Measurements from ENCODE around the gene ZNF532. TPM values are rescaled to one million over a fixed set of nuclear protein-coding genes. Genes with fewer than 3 reads are reported as not detected.

Gene ZNF532
- total RNA-seq, 1 experiment from 2014 or later, result 118 TPM

DNA sequence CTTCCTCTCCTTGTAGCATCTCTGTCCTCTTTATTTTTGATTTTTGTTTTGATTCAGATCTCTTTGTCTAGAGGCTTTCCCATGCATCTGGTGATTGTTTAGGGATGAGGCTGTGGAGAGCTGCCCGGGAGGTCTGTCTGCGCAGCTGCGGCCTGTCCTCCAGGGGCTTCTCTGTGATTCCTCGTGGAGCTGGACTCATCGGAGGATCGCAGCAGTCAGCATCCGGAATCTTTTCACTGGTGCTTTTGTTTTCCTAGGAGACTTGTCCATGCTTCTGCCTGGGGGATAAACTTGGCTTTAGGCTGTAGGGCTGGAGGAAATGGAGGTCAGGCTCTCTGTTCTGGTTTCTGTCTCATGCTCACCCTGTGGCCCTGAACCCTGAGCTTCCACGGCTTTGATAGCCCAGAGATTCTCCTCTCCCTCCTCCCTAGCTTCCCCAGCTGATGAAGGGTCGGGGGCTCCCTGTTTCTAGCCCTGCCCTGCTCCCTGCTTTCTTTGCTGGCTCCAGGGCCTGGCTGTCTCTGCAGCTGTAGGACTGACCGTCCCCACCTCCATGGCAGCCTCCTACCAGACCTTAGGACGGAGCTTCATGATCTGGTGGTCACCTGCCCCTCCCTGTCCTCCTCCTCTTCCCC, 35.5 kb downstream of the ZNF532 start:
- CTCF ChIA-PET, result no interaction called here
- no peak overlapping the region for H3K27ac ChIP-seq (ENCODE audit: low read depth, low read length, poor library complexity, severe bottlenecking)

GRCh38 chr18:58901143-58901542, 36.5 kb downstream of the ZNF532 start:
- intact Hi-C loops (cut with micrococcal nuclease; ENCODE audit: unreplicated experiment), result no loop called here
- DNase-seq (ENCODE audit: low spot score), result no peak
- no peak overlapping the region for H3K4me3 ChIP-seq (ENCODE audit: low read depth, low read length, poor library complexity, severe bottlenecking)
- H3K36me3 ChIP-seq (ENCODE audit: insufficient read depth, low read length, poor library complexity, severe bottlenecking), result peaks cover 42% of the 10 kb centered on the region
- ChIA-PET CTCF (no interaction called here), POLR2A (ENCODE audit: low non-redundant PET) (no interaction called here)
- H3K27ac ChIP-seq (ENCODE audit: low read depth, low read length, poor library complexity, severe bottlenecking), result no peak overlapping the region
- H3K4me1 ChIP-seq (ENCODE audit: insufficient read depth, low read length, poor library complexity, severe bottlenecking), result peaks cover 4% of the 10 kb centered on the region
- H3K27me3 ChIP-seq (replicated peaks; ENCODE audit: insufficient read depth, low read depth, low read length, poor library complexity), result no peaks in the 10 kb centered on the region
- no peaks in the 10 kb centered on the region for H3K9me3 ChIP-seq (ENCODE audit: low read depth, low read length, poor library complexity, severe bottlenecking)
- TF ChIP-seq EZH2 (IDR thresholded peaks at IDR 0.05; ENCODE audit: borderline replicate concordance, low read depth, low read length, poor library complexity, severe bottlenecking), result no peak
- TF ChIP-seq CTCF (conservative IDR thresholded peaks at IDR 0.05; ENCODE audit: low read depth, low read length), result no peak
- no TSS peak for BruUV-seq (replicated peaks)

More for the DNA sequence above, 35.5 kb downstream of the ZNF532 start:
- Histone ChIP-seq H3K4me1 (ENCODE audit: insufficient read depth, low read length, poor library complexity, severe bottlenecking) (peaks cover 5% of the 10 kb centered on the region), H3K36me3 (ENCODE audit: insufficient read depth, low read length, poor library complexity, severe bottlenecking) (peaks cover 36% of the 10 kb centered on the region), H3K4me3 (ENCODE audit: low read depth, low read length, poor library complexity, severe bottlenecking) (no peak overlapping the region), H3K27me3 (replicated peaks; ENCODE audit: insufficient read depth, low read depth, low read length, poor library complexity) (no peaks in the 10 kb centered on the region), H3K9me3 (ENCODE audit: low read depth, low read length, poor library complexity, severe bottlenecking) (no peaks in the 10 kb centered on the region)
- TF ChIP-seq EZH2 (IDR thresholded peaks at IDR 0.05; ENCODE audit: borderline replicate concordance, low read depth, low read length, poor library complexity, severe bottlenecking) (no peak), CTCF (conservative IDR thresholded peaks at IDR 0.05; ENCODE audit: low read depth, low read length) (no peak)
- no TSS peak for BruUV-seq (replicated peaks)
- POLR2A ChIA-PET (ENCODE audit: low non-redundant PET), result interaction anchor here (0.6 kb wide), 1 partner anchor 1197 kb away, joined by 5 read pairs; no protein-coding TSS in a partner anchor
- intact Hi-C loops (cut with micrococcal nuclease; ENCODE audit: unreplicated experiment), result no loop called here
- no peak for DNase-seq (ENCODE audit: low spot score)

- H3K4me1 ChIP-seq (ENCODE audit: insufficient read depth, low read length, poor library complexity, severe bottlenecking), result no peaks in the 10 kb centered on the region
- H3K9me3 ChIP-seq (ENCODE audit: low read depth, low read length, poor library complexity, severe bottlenecking), result no peaks in the 10 kb centered on the region
- intact Hi-C loops (cut with micrococcal nuclease; ENCODE audit: unreplicated experiment), result no loop called here
- H3K27me3 ChIP-seq (replicated peaks; ENCODE audit: insufficient read depth, low read depth, low read length, poor library complexity), result no peaks in the 10 kb centered on the region
- H3K27ac ChIP-seq (ENCODE audit: low read depth, low read length, poor library complexity, severe bottlenecking), result no peak overlapping the region
- DNase-seq (ENCODE audit: low spot score), result no peak
- TF ChIP-seq CTCF (conservative IDR thresholded peaks at IDR 0.05; ENCODE audit: low read depth, low read length) (no peak), EZH2 (IDR thresholded peaks at IDR 0.05; ENCODE audit: borderline replicate concordance, low read depth, low read length, poor library complexity, severe bottlenecking) (no peak)
- POLR2A ChIA-PET (ENCODE audit: low non-redundant PET), result no interaction called here
- H3K36me3 ChIP-seq (ENCODE audit: insufficient read depth, low read length, poor library complexity, severe bottlenecking), result peaks cover 42% of the 10 kb centered on the region
- CTCF ChIA-PET, result no interaction called here
- BruUV-seq (replicated peaks), result no TSS peak
- H3K4me3 ChIP-seq (ENCODE audit: low read depth, low read length, poor library complexity, severe bottlenecking), result no peak overlapping the region
Measured at GRCh38 chr18:58901783-58902182, 37.1 kb downstream of the ZNF532 start.
